Naive thymus-derived CD4-positive, alpha-beta T cell (primary cell): Measurements from ENCODE around the gene TIMM8A. TPM values are rescaled to one million over a fixed set of nuclear protein-coding genes. Genes with fewer than 3 reads are reported as not detected.

Experiments used
- ATAC-seq: fragments of 150-1000 bp; cut with Tn5 transposase; 2 replicates; pipeline ENCODE4 v1.10.0; 2021; ENCODE audit warnings: mild to moderate bottlenecking, moderate library complexity
- CTCF ChIA-PET: fragments of 350-600 bp; sonication (Branson Sonifier 250); formaldehyde crosslinking; loops from one replicate; lab custom pipeline; 2021; ENCODE audit warnings: antibody characterized with exemption; lab: Charles Lee
- POLR2A ChIA-PET: fragments of 350-600 bp; sonication (Branson Sonifier 250); formaldehyde crosslinking; loops from one replicate; lab custom pipeline; 2021; ENCODE audit warnings: antibody characterized with exemption, inconsistent platforms; lab: Charles Lee
- DNase-seq, 9 donors: peaks; one replicate each; pipeline versions ENCODE4 v3.0.0 to v3.0.0-alpha.2; 2020 to 2022; ENCODE audit warnings: mixed read lengths in 1 of 9
- H3K27ac ChIP-seq: one replicate; pipeline ENCODE4 v1.7.0; 2013; ENCODE audit warnings: mild to moderate bottlenecking, low read depth, low read length, moderate library complexity
- H3K27me3 ChIP-seq, 2 donors: one replicate each; pipeline ENCODE4 v1.7.0; 2013; ENCODE audit warnings: low read length in 2 of 2, mild to moderate bottlenecking in 2 of 2, moderate library complexity in 2 of 2; ENCODE audit not compliant: control insufficient read depth in 2 of 2, insufficient read depth in 2 of 2
- H3K36me3 ChIP-seq, 3 experiments: 1 replicate in 2 of 3; 2 replicates in 1 of 3; pipeline ENCODE4 v1.7.0; 2013; ENCODE audit warnings: low read length in 3 of 3, mild to moderate bottlenecking in 3 of 3, moderate library complexity in 1 of 3; ENCODE audit not compliant: insufficient read depth in 3 of 3, control insufficient read depth in 2 of 3
- H3K4me1 ChIP-seq, 2 donors: one replicate each; pipeline ENCODE4 v1.7.0; 2013; ENCODE audit warnings: low read length in 2 of 2, mild to moderate bottlenecking in 2 of 2, moderate library complexity in 1 of 2; ENCODE audit not compliant: control insufficient read depth in 2 of 2, insufficient read depth in 2 of 2
- H3K4me3 ChIP-seq: 2 replicates; pipeline ENCODE4 v1.7.0; 2013; ENCODE audit warnings: mild to moderate bottlenecking, low read length
- H3K9me3 ChIP-seq, 3 experiments: 1 replicate in 2 of 3; 2 replicates in 1 of 3; pipeline ENCODE4 v1.7.0; 2013; ENCODE audit warnings: low read length in 3 of 3; ENCODE audit not compliant: control insufficient read depth in 2 of 3
- H3K27ac Mint-ChIP-seq, 9 donors: one replicate each; pipeline ENCODE4 v1.8.0; 2020 to 2022; ENCODE audit warnings: mixed read lengths in 9 of 9, mild to moderate bottlenecking in 8 of 9, moderate library complexity in 5 of 9, inconsistent platforms in 2 of 9
- H3K27me3 Mint-ChIP-seq, 5 donors: one replicate each; pipeline ENCODE4 v1.8.0; 2021 to 2022; ENCODE audit warnings: mixed read lengths in 5 of 5, mild to moderate bottlenecking in 1 of 5
- H3K36me3 Mint-ChIP-seq, 5 donors: one replicate each; pipeline ENCODE4 v1.8.0; 2020 to 2022; ENCODE audit warnings: mixed read lengths in 5 of 5, mild to moderate bottlenecking in 3 of 5, inconsistent platforms in 1 of 5
- H3K4me1 Mint-ChIP-seq, 7 donors: one replicate each; pipeline ENCODE4 v1.8.0; 2020 to 2022; ENCODE audit warnings: mixed read lengths in 7 of 7, mild to moderate bottlenecking in 3 of 7, inconsistent platforms in 1 of 7
- H3K4me3 Mint-ChIP-seq, 10 donors: one replicate each; pipeline ENCODE4 v1.8.0; 2020 to 2022; ENCODE audit warnings: mild to moderate bottlenecking in 10 of 10, mixed read lengths in 10 of 10, moderate library complexity in 6 of 10, inconsistent platforms in 2 of 10
- H3K9me3 Mint-ChIP-seq, 11 donors: one replicate each; pipeline ENCODE4 v1.8.0; 2020 to 2022; ENCODE audit warnings: mixed read lengths in 11 of 11, mild to moderate bottlenecking in 4 of 11, inconsistent platforms in 1 of 11, moderate library complexity in 1 of 11
- intact Hi-C, 2 donors: fragments of 100-400 bp; cut with micrococcal nuclease; formaldehyde crosslinking; loops; one replicate each; pipeline ENCODE4 v1.15.1; 2023
- polyA plus RNA-seq, 2 donors: library from polyadenylated mRNA; unstranded; fragments of 300-500 nt; fragmentation: Illumina TruSeq; gene quantifications; one replicate each; pipeline ENCODE4 v1.2.3, GENCODE V29; 2021
- total RNA-seq, 6 experiments: library from RNA in 5 of 6; stranded (reverse) in 5 of 6; gene quantifications; 1 replicate in 5 of 6; 2 replicates in 1 of 6; pipeline ENCODE4 v1.2.3 and lab custom pipeline; 2021 to 2026

TIMM8A gene
- total and polyA plus RNA-seq, 7 experiments from 2014 or later: 6.7 to 13.6 (median 10.6) TPM

DNA sequence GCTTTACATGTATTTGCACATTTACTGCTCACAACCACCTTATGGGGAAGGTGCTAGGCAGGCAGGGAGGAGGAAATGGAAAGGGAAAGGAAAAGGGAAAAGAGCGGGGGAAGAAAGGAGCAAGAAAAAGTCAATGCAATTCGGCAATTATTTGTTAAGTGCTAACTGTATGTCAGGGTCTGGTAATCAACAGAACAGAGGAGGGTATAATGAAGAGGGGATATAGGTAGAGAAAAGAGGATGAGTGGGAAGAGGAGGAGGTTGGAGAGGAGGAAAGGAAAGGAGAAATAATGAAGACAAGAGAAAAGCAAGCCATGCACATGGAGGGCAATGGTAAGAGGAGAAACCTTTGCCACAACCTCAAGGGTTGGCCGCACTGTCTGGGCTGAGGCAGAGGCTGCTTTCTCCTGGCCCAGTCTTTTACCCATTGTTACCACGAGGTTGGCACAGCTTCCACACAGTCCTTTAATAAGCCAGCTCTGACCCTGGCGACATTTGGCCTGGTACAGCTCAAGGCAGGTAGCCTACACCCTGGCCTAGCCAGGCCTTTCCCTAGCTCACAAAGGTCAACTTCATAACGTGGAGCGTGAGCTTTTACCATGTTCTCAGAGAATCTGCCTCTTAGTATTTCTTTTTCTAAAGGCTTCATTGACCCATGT is 36.6 kb upstream of the TIMM8A start:
- peaks cover 0 to under 1% of the 10 kb centered on the region in 2 donors for H3K4me1 ChIP-seq
- no peak overlapping the region for H3K27ac ChIP-seq
- H3K27me3 ChIP-seq: no peaks in the 10 kb centered on the region
- Mint-ChIP-seq H3K4me3 (no peak overlapping the region), H3K27ac (no peak overlapping the region), H3K36me3 (no peaks in the 10 kb centered on the region), H3K27me3 (no peaks in the 10 kb centered on the region), H3K4me1 (peaks cover 0 to 3% (median 0%) of the 10 kb centered on the region in 7 donors), H3K9me3 (peaks cover 0 to 1% (median 0%) of the 10 kb centered on the region in 11 donors)
- no peak overlapping the region for H3K4me3 ChIP-seq
- ATAC-seq: no peak
- no peak for DNase-seq
- H3K9me3 ChIP-seq: no peaks in the 10 kb centered on the region
- no peaks in the 10 kb centered on the region for H3K36me3 ChIP-seq
- ChIA-PET POLR2A (no interaction called here), CTCF (no interaction called here)
- intact Hi-C loops: no loop called here

GRCh38 chrX:101383679-101384205 is 35.2 kb upstream of the TIMM8A start:
- ChIA-PET POLR2A (no interaction called here), CTCF (no interaction called here)
- H3K27ac ChIP-seq: no peak overlapping the region

GRCh38 chrX:101377547-101377946 is 29.0 kb upstream of the TIMM8A start:
- H3K9me3 ChIP-seq: no peaks in the 10 kb centered on the region
- Mint-ChIP-seq H3K27me3 (peaks cover 0 to 5% (median 0%) of the 10 kb centered on the region in 5 donors), H3K4me1 (no peaks in the 10 kb centered on the region), H3K4me3 (no peak overlapping the region), H3K36me3 (no peaks in the 10 kb centered on the region), H3K27ac (no peak overlapping the region), H3K9me3 (no peaks in the 10 kb centered on the region)
- intact Hi-C loops: no loop called here
- CTCF ChIA-PET: no interaction called here
- DNase-seq (no peak), ATAC-seq (no peak)
- no peak overlapping the region for H3K4me3 ChIP-seq
- no peaks in the 10 kb centered on the region for H3K36me3 ChIP-seq
- no peaks in the 10 kb centered on the region for H3K4me1 ChIP-seq
- no peak overlapping the region for H3K27ac ChIP-seq
- POLR2A ChIA-PET: no interaction called here
- H3K27me3 ChIP-seq: no peaks in the 10 kb centered on the region

More at GRCh38 chrX:101383679-101384205, 35.2 kb upstream of the TIMM8A start:
- Histone ChIP-seq H3K4me1 (no peaks in the 10 kb centered on the region), H3K9me3 (no peaks in the 10 kb centered on the region), H3K27me3 (no peaks in the 10 kb centered on the region), H3K4me3 (no peak overlapping the region), H3K36me3 (no peaks in the 10 kb centered on the region)
- Mint-ChIP-seq H3K4me3 (no peak overlapping the region), H3K27ac (no peak overlapping the region), H3K9me3 (peaks cover 0 to 1% (median 0%) of the 10 kb centered on the region in 11 donors), H3K4me1 (peaks cover 0 to 3% (median 0%) of the 10 kb centered on the region in 7 donors), H3K36me3 (no peaks in the 10 kb centered on the region), H3K27me3 (no peaks in the 10 kb centered on the region)
- no peak for ATAC-seq
- DNase-seq: no peak
- intact Hi-C loops: no loop called here

GRCh38 chrX:101370888-101371504 is 22.5 kb upstream of the TIMM8A start:
- Mint-ChIP-seq H3K4me3 (no peak overlapping the region), H3K9me3 (no peaks in the 10 kb centered on the region), H3K27ac (no peak overlapping the region), H3K27me3 (peaks cover 0 to 9% (median 0%) of the 10 kb centered on the region in 5 donors), H3K36me3 (no peaks in the 10 kb centered on the region), H3K4me1 (peaks cover 0 to 4% (median 0%) of the 10 kb centered on the region in 7 donors)
- intact Hi-C loops: no loop called here
- Histone ChIP-seq H3K27ac (no peak overlapping the region), H3K36me3 (no peaks in the 10 kb centered on the region), H3K9me3 (no peaks in the 10 kb centered on the region), H3K4me3 (no peak overlapping the region), H3K27me3 (no peaks in the 10 kb centered on the region), H3K4me1 (no peaks in the 10 kb centered on the region)
- POLR2A ChIA-PET: no interaction called here
- CTCF ChIA-PET: no interaction called here
- DNase-seq (no peak), ATAC-seq (no peak)

DNA sequence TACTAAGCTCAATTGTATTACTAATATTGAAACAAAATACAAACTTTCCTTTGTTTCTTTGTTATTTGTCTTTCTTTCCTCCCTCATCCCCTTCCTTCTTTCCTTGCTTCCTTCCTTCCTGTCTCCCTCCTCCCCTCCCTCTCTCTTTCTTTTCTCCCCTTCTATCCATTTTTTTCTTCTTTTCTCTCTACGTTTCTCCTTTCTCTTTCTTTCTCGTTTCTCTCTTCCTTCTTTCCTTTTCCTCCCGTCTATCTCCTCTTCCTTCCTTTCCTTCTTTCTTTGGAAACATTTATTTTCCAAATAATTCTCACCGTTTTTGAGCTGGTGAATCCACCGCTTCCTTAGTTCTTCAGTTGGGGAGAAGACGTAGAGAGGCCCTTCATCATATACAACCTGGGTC is 21.1 kb upstream of the TIMM8A start:
- Mint-ChIP-seq H3K27me3 (peaks cover 0 to 9% (median 0%) of the 10 kb centered on the region in 5 donors), H3K4me3 (no peak overlapping the region), H3K4me1 (peaks cover 0 to 4% (median 0%) of the 10 kb centered on the region in 7 donors), H3K27ac (no peak overlapping the region), H3K36me3 (no peaks in the 10 kb centered on the region), H3K9me3 (peaks cover 0 to 2% (median 0%) of the 10 kb centered on the region in 11 donors)
- intact Hi-C loops: no loop called here
- Histone ChIP-seq H3K4me3 (no peak overlapping the region), H3K27ac (no peak overlapping the region), H3K36me3 (no peaks in the 10 kb centered on the region), H3K4me1 (no peaks in the 10 kb centered on the region), H3K27me3 (no peaks in the 10 kb centered on the region), H3K9me3 (no peaks in the 10 kb centered on the region)
- ATAC-seq (no peak), DNase-seq (no peak)
- POLR2A ChIA-PET: no interaction called here
- CTCF ChIA-PET: no interaction called here

DNA sequence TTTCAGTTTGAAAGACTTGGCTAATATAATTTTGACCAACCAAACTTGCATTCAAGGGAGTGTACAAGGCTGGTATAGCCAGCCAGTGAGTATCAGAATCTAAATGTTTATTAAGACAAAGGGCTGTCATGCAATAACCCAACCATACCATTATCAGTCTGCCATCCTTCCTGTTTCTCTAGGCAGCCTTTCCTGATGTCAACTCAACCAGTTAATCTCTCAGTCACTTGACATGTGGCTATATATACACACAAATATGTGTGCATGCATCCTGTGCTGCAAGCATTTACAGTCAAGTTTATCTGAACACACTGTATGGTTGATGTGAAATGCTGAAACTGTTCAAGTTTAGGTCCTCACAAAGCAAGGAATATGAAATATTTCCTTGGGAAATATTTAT is 20.3 kb upstream of the TIMM8A start:
- no peak for ATAC-seq
- CTCF ChIA-PET: no interaction called here
- H3K9me3 ChIP-seq: no peaks in the 10 kb centered on the region
- POLR2A ChIA-PET: no interaction called here
- H3K4me3 ChIP-seq: no peak overlapping the region
- H3K4me1 ChIP-seq: no peaks in the 10 kb centered on the region
- H3K27ac ChIP-seq: no peak overlapping the region
- Mint-ChIP-seq H3K9me3 (peaks cover 0 to 2% (median 0%) of the 10 kb centered on the region in 11 donors), H3K36me3 (no peaks in the 10 kb centered on the region), H3K4me1 (peaks cover 0 to 4% (median 0%) of the 10 kb centered on the region in 7 donors), H3K4me3 (no peak overlapping the region), H3K27ac (no peak overlapping the region), H3K27me3 (peaks cover 0 to 3% (median 0%) of the 10 kb centered on the region in 5 donors)
- DNase-seq: no peak
- intact Hi-C loops: no loop called here
- no peaks in the 10 kb centered on the region for H3K27me3 ChIP-seq
- H3K36me3 ChIP-seq: no peaks in the 10 kb centered on the region
